ENCODE measurements around the gene STXBP6.

STXBP6 gene

DNA sequence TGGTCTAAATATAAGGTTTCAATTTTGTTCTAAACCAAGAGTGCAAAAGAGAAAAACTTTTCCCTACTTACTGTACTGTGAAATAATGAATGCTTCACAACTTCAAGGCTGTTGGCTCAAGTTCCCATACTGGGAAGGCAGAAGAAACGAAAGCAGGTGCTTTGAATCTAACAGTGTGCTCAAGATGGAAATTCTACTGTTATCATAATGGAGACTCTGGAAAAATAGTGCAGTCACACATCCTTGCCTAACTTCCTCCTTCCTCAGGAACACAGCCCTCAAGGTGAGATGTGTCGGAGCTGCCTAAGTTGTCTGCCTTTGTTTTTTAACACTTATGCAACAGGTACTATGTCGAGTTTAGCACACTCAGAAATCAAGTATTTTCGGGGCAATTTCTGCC is 131.1 kb downstream of the STXBP6 start:
- FAIRE-seq = no peak

DNA sequence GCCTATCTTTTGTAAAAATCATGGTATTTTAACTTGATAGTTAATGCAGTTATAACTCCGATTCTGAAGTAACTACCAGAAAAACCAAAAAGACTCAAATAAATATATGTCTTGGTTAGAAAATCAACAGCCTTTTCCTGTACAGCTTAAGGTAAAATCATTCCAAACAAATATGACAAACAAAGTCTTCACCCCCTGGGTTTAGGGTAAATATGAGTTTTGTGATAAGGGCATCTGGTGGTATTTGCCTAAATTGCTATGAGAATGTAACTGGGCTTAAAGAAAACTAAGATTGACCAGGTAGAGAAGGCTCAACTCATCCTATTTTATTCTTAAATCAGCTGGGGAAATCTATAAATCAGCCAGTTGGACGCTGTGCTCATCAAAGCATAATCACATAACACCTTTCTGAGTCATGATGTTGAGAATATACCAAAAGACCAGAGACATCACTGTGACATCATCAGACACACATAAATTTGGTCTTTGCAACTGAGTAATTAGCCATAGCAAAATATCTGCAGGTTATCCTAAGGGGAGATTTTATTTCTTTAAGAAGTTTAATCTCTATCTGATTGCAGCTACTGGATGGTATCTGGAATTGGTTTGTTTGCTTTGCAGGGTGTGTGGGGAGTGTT is 133.9 kb downstream of the STXBP6 start:
- FAIRE-seq = no peak
- no peak for DNase-seq (ENCODE audit: insufficient read length)
- TF ChIP-seq TAF1 (IDR thresholded peaks at IDR 0.05; ENCODE audit: borderline replicate concordance, low read depth, low read length) = no peak
- TF ChIP-seq POLR2AphosphoS5 (IDR thresholded peaks at IDR 0.05; ENCODE audit: low read depth, low read length) = no peak
- no peak for TF ChIP-seq POLR2A (IDR thresholded peaks at IDR 0.05; ENCODE audit: low read depth, low read length)

More for the DNA sequence above, 131.1 kb downstream of the STXBP6 start:
- no peak for DNase-seq (ENCODE audit: insufficient read length)
- TF ChIP-seq POLR2AphosphoS5 (IDR thresholded peaks at IDR 0.05; ENCODE audit: low read depth, low read length) = no peak
- no peak for TF ChIP-seq TAF1 (IDR thresholded peaks at IDR 0.05; ENCODE audit: borderline replicate concordance, low read depth, low read length)
- TF ChIP-seq POLR2A (IDR thresholded peaks at IDR 0.05; ENCODE audit: low read depth, low read length) = no peak

DNA sequence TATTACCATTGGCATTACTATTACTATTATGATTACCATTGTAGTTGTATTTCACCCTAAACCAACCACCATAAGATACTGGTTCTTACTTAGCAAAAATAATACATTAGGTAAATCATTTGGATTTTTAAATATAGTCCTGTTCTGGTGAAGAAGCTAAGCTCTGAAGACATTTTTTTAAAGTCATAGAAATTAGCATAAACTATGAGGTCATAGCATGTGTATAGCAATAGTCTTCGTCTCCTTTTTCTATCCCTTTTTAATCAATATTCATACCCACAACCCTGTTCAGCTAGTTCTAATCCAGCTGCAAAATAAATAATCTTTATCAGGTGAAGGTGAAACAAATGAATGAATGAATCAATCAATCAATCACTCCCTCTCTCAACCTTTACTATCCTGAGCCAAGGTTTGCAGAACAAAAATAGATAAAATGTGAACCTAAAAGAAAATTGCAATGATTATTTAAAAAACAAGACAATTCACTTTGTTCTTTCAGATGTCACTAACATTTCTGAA is 134.5 kb downstream of the STXBP6 start:
- no peak for TF ChIP-seq POLR2AphosphoS5 (IDR thresholded peaks at IDR 0.05; ENCODE audit: low read depth, low read length)
- TF ChIP-seq TAF1 (IDR thresholded peaks at IDR 0.05; ENCODE audit: borderline replicate concordance, low read depth, low read length) = no peak
- no peak for TF ChIP-seq POLR2A (IDR thresholded peaks at IDR 0.05; ENCODE audit: low read depth, low read length)
- FAIRE-seq (no peak), DNase-seq (ENCODE audit: insufficient read length) (no peak)

DNA sequence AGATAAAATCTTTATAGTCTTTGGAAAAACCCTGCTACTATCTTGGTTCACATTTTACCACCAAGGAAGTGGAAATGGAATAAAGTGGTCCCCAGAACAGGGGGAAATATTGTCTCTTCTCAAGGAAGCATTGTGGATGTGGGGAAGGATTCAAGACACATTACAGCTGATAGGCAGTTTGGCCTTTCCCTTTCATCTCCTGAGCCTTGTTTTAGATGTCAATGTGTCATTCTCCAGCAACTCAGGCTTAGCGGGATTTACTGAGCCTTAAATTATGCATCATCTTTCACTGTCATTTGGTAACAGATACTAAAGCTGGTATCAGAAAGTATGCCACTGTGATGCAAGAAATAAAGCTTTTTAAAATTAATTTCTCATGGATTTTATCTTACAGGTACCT is 136.2 kb downstream of the STXBP6 start:
- no peak for TF ChIP-seq TAF1 (IDR thresholded peaks at IDR 0.05; ENCODE audit: borderline replicate concordance, low read depth, low read length)
- no peak for TF ChIP-seq POLR2AphosphoS5 (IDR thresholded peaks at IDR 0.05; ENCODE audit: low read depth, low read length)
- TF ChIP-seq POLR2A (IDR thresholded peaks at IDR 0.05; ENCODE audit: low read depth, low read length) = no peak
- DNase-seq (ENCODE audit: insufficient read length) (no peak), FAIRE-seq (no peak)

DNA sequence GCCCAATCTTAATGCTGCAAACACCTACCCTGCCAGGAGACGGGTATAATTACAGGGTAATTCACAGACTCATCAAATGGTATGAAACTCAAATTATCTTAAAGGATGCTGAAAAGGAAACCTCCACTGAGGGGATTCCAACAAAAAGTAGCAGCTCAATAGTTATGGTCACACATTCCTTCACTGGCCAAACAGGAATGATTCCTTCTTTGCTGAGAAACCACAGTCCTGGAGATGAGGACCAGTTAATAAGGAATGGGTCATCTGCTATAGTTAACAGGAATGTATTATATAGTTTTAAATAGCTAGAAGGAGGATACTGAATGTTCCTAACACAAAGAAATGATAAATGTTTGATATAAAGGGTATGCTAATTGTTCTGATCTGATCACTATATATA is 136.9 kb downstream of the STXBP6 start:
- DNase-seq (ENCODE audit: insufficient read length) (no peak), FAIRE-seq (no peak)
- no peak for TF ChIP-seq TAF1 (IDR thresholded peaks at IDR 0.05; ENCODE audit: borderline replicate concordance, low read depth, low read length)
- no peak for TF ChIP-seq POLR2A (IDR thresholded peaks at IDR 0.05; ENCODE audit: low read depth, low read length)
- no peak for TF ChIP-seq POLR2AphosphoS5 (IDR thresholded peaks at IDR 0.05; ENCODE audit: low read depth, low read length)

DNA sequence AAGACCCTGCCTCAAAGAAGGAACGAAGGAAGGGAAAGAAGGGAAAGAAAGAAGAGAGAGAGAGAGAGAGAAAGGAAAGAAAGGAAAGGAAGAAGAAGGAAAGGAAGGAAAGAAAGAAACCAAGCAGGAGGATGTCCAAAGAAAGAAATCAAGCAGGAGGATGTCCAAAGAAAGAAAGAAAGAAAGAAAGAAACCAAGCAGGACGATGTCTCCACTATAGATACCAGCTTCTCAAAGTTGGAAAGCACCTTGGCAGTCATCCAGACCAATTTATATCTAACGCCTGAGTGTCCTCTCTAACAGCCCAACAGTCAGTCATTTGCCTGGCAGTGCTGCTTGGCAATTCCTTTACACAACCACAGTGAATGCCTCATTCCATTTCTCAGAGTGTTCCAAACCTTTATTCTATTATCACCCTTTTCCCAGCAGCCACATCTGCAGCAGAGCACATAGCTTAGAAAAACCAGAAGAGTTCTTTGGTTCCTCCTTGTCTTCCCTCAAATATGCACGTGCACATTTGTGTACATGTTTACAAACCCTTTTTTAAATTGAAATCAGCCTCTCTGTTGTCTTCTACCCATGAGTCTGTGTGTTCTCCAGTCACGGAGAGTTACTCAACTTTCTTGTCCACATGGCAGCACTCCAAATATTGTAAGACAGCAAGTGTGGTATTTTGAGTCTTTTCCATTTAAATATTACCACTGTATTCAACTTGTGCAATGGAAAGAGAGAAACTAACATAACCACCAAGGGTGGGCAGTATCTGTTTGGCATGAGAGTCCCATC is 138.4 kb downstream of the STXBP6 start:
- no peak for TF ChIP-seq TAF1 (IDR thresholded peaks at IDR 0.05; ENCODE audit: borderline replicate concordance, low read depth, low read length)
- TF ChIP-seq POLR2A (IDR thresholded peaks at IDR 0.05; ENCODE audit: low read depth, low read length) = no peak
- TF ChIP-seq POLR2AphosphoS5 (IDR thresholded peaks at IDR 0.05; ENCODE audit: low read depth, low read length) = no peak
- DNase-seq (ENCODE audit: insufficient read length) (no peak), FAIRE-seq (no peak)

DNA sequence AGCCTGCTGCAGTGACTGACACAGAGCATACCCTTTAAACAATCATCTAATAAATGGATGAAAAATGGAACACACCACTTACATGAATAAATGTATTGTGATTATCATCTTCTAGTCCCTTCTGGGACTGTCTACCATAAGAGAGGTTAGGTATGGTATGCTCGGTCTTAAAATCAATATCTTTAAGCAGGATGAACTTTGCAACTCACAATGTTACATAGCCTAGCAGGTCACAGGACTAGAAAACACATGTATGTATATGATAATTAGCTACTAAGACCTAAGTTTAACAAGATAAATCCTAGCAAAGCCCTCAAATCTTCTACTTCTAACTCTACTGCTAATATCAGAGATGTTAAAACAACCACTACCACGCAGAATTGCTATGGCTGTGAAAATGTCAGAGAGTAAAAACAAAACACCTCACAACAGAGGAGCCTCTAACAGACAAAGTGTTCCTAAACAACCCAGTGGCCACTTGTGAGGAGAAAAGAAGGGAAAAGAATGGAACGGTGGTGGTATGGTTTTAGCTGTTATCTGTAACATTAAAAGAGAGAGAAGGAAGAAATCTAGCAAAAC is 139.4 kb downstream of the STXBP6 start:
- TF ChIP-seq POLR2A (IDR thresholded peaks at IDR 0.05; ENCODE audit: low read depth, low read length) = no peak
- DNase-seq (ENCODE audit: insufficient read length) (no peak), FAIRE-seq (no peak)

DNA sequence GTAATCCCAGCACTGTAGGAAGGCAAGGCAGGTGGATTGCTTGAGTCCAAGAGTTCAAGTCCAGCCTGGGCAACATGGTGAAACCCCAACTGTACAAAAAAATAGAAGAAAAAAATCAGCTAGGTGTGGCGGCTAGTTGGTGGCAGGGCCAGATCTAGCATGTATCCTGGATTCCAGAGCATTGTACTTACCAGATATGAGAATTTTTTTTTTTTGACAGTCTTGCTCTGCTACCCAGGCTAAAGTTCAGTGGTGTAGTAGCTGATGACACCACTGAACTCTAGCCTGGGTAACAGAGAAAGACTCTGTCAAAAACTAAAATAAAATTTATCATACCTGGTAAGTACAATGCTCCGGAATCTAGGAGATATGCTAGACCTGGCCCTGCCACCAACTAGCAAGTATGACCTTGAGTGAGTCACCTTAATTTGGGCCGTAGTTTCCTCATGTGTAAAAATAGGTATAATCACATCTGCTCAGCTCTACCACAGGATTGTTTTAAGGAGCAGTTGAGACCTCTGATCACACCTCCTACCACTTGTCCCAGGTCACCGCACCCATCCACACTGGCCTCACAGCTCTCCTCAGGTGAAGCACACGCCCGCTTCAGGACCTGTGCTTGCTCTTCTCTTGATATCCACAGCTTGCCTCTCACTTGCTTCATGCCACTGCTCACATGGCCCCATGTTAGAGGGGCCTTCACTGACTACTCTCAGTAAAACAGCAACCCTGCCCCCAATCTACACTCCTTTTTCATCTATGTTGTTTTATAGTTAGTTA is 140.2 kb downstream of the STXBP6 start:
- FAIRE-seq (no peak), DNase-seq (ENCODE audit: insufficient read length) (no peak)
- TF ChIP-seq TAF1 (IDR thresholded peaks at IDR 0.05; ENCODE audit: borderline replicate concordance, low read depth, low read length) = no peak
- TF ChIP-seq POLR2AphosphoS5 (IDR thresholded peaks at IDR 0.05; ENCODE audit: low read depth, low read length) = no peak
- TF ChIP-seq POLR2A (IDR thresholded peaks at IDR 0.05; ENCODE audit: low read depth, low read length) = no peak

DNA sequence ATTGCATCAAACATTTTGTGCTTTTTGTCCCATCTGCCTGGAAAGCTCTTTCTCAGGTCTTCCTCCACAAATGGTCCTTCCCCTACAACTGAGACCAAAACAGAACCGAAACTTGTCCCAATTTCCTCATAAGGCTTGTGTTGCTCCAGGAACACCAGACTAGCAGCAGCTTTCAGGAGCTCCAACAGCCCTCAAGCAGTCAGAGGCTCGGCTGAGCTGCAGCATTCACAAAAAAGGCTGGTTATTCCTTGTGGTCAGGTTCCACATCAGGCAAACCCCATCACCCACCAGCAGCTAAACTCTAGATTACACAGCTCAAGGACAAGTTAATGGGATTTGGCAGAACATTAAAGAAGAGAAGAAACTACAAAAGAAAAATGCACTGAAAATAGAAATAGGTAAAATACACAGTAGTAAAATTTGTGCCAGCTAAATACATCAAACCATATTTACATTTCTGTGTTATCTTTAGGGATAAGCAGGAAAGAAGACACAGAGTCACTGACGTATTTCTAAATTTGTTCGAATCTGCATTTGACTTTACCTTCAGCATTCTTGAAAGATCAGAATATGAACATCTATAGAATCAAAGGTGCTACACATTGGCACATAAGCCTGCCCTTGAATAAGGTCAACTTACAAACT is 141.2 kb downstream of the STXBP6 start:
- no peak for FAIRE-seq
- no peak for DNase-seq (ENCODE audit: insufficient read length)
- TF ChIP-seq POLR2AphosphoS5 (IDR thresholded peaks at IDR 0.05; ENCODE audit: low read depth, low read length) (no peak), TAF1 (IDR thresholded peaks at IDR 0.05; ENCODE audit: borderline replicate concordance, low read depth, low read length) (no peak), POLR2A (IDR thresholded peaks at IDR 0.05; ENCODE audit: low read depth, low read length) (no peak)

DNA sequence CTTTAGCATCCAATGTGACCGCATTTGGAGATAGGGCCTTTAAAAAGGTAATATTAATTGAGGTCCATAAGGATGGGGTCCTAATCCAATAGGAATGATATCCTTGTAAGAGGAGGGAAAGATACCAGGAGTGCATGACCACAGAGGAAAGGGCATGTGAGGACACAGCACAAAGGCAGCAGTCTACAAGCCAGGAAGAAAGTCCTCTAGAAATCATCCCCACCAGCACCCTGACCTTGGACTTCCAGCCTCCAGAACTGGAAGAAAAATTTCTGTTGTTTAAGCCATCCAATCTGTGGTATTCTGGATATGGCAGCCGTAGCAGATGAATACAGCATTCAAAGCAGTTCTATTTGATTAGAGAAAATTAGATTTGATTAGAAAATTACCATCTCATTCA is 145.4 kb downstream of the STXBP6 start:
- DNase-seq (ENCODE audit: insufficient read length) (no peak), FAIRE-seq (no peak)
- TF ChIP-seq POLR2AphosphoS5 (IDR thresholded peaks at IDR 0.05; ENCODE audit: low read depth, low read length) = no peak
- TF ChIP-seq TAF1 (IDR thresholded peaks at IDR 0.05; ENCODE audit: borderline replicate concordance, low read depth, low read length) = no peak
- TF ChIP-seq POLR2A (IDR thresholded peaks at IDR 0.05; ENCODE audit: low read depth, low read length) = no peak

DNA sequence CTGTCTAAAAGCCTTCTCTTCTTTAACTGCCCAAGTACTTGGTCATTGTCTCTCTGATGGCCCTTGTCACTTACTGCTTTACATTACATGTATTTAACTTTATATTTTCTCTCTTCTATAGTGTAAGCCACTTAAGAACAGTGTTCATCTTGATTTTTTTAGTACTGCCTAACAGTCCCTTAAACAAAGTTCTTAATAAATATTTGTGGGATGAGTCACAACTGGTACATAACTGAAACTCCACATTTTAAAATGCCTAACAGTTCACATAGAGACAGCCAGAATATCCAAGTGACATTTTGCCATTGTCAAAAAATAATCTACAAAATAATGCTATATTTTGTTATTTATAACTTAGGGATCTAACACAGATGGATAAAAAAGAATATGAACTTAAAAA is 146.6 kb downstream of the STXBP6 start:
- TF ChIP-seq TAF1 (IDR thresholded peaks at IDR 0.05; ENCODE audit: borderline replicate concordance, low read depth, low read length) (no peak), POLR2A (IDR thresholded peaks at IDR 0.05; ENCODE audit: low read depth, low read length) (no peak), POLR2AphosphoS5 (IDR thresholded peaks at IDR 0.05; ENCODE audit: low read depth, low read length) (no peak)
- FAIRE-seq = no peak
- no peak for DNase-seq (ENCODE audit: insufficient read length)

All from GM12892 (cell line).